ENCODE measurements around the gene MROH9. TPM values are rescaled to one million over a fixed set of nuclear protein-coding genes. Genes with fewer than 3 reads are reported as not detected.

Gene MROH9
- total and polyA plus RNA-seq, 2 of the 8 experiments (the other 6 are each of a cell fraction or from before 2014, with no cell fraction given), result not detected

- no peak overlapping the region for H3K4ac ChIP-seq (replicated peaks; ENCODE audit: insufficient read length, low read depth, low read length)
- no peak overlapping the region for H2BK120ac ChIP-seq (replicated peaks; ENCODE audit: low read depth, low read length)
- H3K23me2 ChIP-seq (ENCODE audit: low read depth, low read length), result no peaks in the 10 kb centered on the region
- no peaks in the 10 kb centered on the region for H3K79me1 ChIP-seq (ENCODE audit: low read depth, low read length)
- H2BK5ac ChIP-seq (ENCODE audit: low read depth, low read length), result no peak overlapping the region
- no peak overlapping the region for H3K4me3 ChIP-seq (ENCODE audit: extremely low read depth in 1 of 4, insufficient read depth in 2 of 4, low read depth in 3 of 4, low read length in 4 of 4)
- DNase-seq (ENCODE audit: low read depth in 1 of 2, low spot score in 2 of 2) (no peak), FAIRE-seq (no peak)
- H2AFZ ChIP-seq (ENCODE audit: low read length), result no peak overlapping the region
- TF ChIP-seq SRF (IDR thresholded peaks at IDR 0.05; ENCODE audit: low read depth, low read length), result no peak
- TF ChIP-seq, protein P1, sequence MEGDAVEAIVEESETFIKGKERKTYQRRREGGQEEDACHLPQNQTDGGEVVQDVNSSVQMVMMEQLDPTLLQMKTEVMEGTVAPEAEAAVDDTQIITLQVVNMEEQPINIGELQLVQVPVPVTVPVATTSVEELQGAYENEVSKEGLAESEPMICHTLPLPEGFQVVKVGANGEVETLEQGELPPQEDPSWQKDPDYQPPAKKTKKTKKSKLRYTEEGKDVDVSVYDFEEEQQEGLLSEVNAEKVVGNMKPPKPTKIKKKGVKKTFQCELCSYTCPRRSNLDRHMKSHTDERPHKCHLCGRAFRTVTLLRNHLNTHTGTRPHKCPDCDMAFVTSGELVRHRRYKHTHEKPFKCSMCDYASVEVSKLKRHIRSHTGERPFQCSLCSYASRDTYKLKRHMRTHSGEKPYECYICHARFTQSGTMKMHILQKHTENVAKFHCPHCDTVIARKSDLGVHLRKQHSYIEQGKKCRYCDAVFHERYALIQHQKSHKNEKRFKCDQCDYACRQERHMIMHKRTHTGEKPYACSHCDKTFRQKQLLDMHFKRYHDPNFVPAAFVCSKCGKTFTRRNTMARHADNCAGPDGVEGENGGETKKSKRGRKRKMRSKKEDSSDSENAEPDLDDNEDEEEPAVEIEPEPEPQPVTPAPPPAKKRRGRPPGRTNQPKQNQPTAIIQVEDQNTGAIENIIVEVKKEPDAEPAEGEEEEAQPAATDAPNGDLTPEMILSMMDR (IDR thresholded peaks at IDR 0.05; ENCODE audit: control extremely low read depth in 1 of 3, insufficient read depth in 1 of 3, low read depth in 1 of 3, low read length in 3 of 3), result peak in 1 of 3 experiments; percentile 32; a peak in 1 of 4 replicates
- TF ChIP-seq, protein P2, sequence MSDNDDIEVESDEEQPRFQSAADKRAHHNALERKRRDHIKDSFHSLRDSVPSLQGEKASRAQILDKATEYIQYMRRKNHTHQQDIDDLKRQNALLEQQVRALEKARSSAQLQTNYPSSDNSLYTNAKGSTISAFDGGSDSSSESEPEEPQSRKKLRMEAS (IDR thresholded peaks at IDR 0.05), result no peak
- TF ChIP-seq E2F6 (IDR thresholded peaks at IDR 0.05), result no peak
- 0 out of 4 replicates have a peak, but pooled peaks of 1 of the 2 experiments have one; percentile 2 for TF ChIP-seq RAD21 (IDR thresholded peaks at IDR 0.05 in 1 of 2, conservative IDR thresholded peaks at IDR 0.05 in 1 of 2; ENCODE audit: low read depth in 2 of 2, low read length in 2 of 2)
- H3K36me3 ChIP-seq (ENCODE audit: control insufficient read depth in 2 of 4, insufficient read depth in 4 of 4, low read length in 3 of 4), result no peaks in the 10 kb centered on the region
- no peaks in the 10 kb centered on the region for H3K79me2 ChIP-seq (ENCODE audit: control insufficient read depth in 1 of 2, insufficient read depth in 2 of 2, low read length in 2 of 2)
- no peak overlapping the region for H3K18ac ChIP-seq (ENCODE audit: extremely low read depth, low read length)
- no peaks in the 10 kb centered on the region for H3K27me3 ChIP-seq (replicated peaks in 1 of 4; ENCODE audit: control insufficient read depth in 3 of 4, extremely low read depth in 1 of 4, insufficient read depth in 3 of 4, low read length in 3 of 4)
- ChIA-PET CTCF (ENCODE audit: partially characterized antibody) (interaction anchor here (0.7 to 1.2 kb wide), 3 partner anchors 28 to 205 kb away, joined by 4 read pairs; no protein-coding TSS in a partner anchor), POLR2A (ENCODE audit: partially characterized antibody) (no interaction called here)
- H2BK15ac ChIP-seq (ENCODE audit: low read length), result no peak overlapping the region
- H2BK20ac ChIP-seq (ENCODE audit: low read length), result no peak overlapping the region
- H3K23ac ChIP-seq (ENCODE audit: insufficient read length), result no peak overlapping the region
- no peak overlapping the region for H3K9ac ChIP-seq (replicated peaks in 1 of 4; ENCODE audit: extremely low read depth in 1 of 4, low read depth in 3 of 4, low read length in 3 of 4)
- H4K20me1 ChIP-seq (replicated peaks in 1 of 2; ENCODE audit: control insufficient read depth in 1 of 2, insufficient read depth in 2 of 2, low read length in 2 of 2), result no peaks in the 10 kb centered on the region
- no peak overlapping the region for H2BK12ac ChIP-seq (ENCODE audit: low read depth, low read length)
- H2AK5ac ChIP-seq (ENCODE audit: low read depth, low read length), result no peak overlapping the region
- peaks cover 0 to 3% (median 0%) of the 10 kb centered on the region in 4 experiments; a peak in 1 of 7 replicates for H3K4me1 ChIP-seq (replicated peaks in 1 of 4; ENCODE audit: control insufficient read depth in 3 of 4, insufficient read depth in 4 of 4, low read length in 3 of 4)
- 90 to 100% methylated on average over 1 to 8 of the region's 8 CpGs for WGBS, 2 experiments (ENCODE audit: extremely low coverage in 1 of 2, insufficient coverage in 1 of 2, insufficient read length in 1 of 2, insufficient replicate concordance in 2 of 2, low coverage in 1 of 2, low lambda C conversion rate in 2 of 2, missing lambda C conversion rate in 1 of 2)
- no peak overlapping the region for H3K4me2 ChIP-seq (ENCODE audit: insufficient read depth in 1 of 2, low read depth in 2 of 2, low read length in 2 of 2)
- H3K14ac ChIP-seq (ENCODE audit: insufficient read length), result no peak overlapping the region
- H3K9me3 ChIP-seq (ENCODE audit: insufficient read depth in 2 of 2, low read depth in 1 of 2, low read length in 1 of 2), result no peaks in the 10 kb centered on the region
- H4K91ac ChIP-seq (replicated peaks; ENCODE audit: insufficient read length, low read length), result no peak overlapping the region
- H3K27ac ChIP-seq (ENCODE audit: low read depth, low read length), result no peak overlapping the region
- no peak overlapping the region for H4K8ac ChIP-seq (ENCODE audit: extremely low read depth, insufficient read depth, low read length)
- H3K56ac ChIP-seq (replicated peaks; ENCODE audit: insufficient read length, low read depth, low read length), result no peak overlapping the region
- H4K5ac ChIP-seq (ENCODE audit: insufficient read length, low read depth, low read length), result no peak overlapping the region
Measured at GRCh38 chr1:171107969-171108368, 172.6 kb downstream of the MROH9 start.
